Measurements from ENCODE around the gene CAMKK2.

DNA sequence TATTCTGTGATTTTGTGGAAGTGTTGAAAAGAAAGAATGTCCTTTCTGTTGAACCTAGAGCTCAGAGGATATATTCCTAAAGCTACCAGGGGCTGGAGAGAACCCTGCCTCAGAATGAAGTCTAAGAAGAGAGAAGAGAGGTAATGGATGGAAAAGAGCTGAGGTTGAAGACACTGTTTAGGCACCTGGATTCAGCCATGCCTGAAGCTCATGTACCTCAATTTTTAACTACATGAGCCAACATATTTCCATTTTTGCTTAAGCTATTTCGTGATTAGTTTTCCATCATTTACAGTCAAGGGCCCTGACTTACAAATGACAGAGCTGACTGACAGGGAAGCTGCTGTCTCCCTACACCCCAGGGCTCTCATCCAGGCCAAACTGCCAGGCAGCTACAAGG is 10.7 kb downstream of the CAMKK2 start:
- TF ChIP-seq ZNF274 (IDR thresholded peaks at IDR 0.05; ENCODE audit: low read depth, low read length), result no peak
- TF ChIP-seq SUZ12 (IDR thresholded peaks at IDR 0.05; ENCODE audit: extremely low read depth, insufficient read depth, insufficient read length), result no peak
- TF ChIP-seq YY1 (IDR thresholded peaks at IDR 0.05; ENCODE audit: insufficient read depth, insufficient read length), result no peak

Measured in NT2/D1 (cell line).